ENCODE results near the gene ROBO2. TPM values are rescaled to one million over a fixed set of nuclear protein-coding genes. Genes with fewer than 3 reads are reported as not detected.

The ROBO2 gene
- total RNA-seq, 1 experiment from 2014 or later: not detected

DNA sequence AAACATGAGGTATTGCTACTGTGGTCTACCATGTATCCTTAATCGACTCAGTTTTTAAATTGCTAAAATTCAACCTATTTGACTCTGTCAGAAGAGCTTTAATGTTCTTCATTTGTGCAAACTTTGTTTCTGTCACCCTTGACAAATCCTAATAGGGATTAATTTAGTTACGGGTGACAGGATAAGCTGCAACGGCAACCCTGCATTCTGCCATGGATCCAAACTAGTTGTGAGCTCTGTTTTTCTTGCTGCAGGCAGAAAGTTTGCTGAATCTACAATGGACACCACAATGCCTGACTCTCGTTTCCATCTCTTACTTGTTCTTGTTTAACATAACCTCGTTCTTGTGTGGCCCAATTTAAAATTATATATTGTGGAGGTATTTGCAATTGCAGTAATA is 352.3 kb downstream of the ROBO2 start:
- Histone ChIP-seq H3K9me3 (ENCODE audit: control insufficient read depth in 1 of 2, insufficient read depth in 1 of 2, low read depth in 1 of 2, low read length in 2 of 2) (peaks cover 8 to 15% of the 10 kb centered on the region in 2 experiments; a peak in 2 of 4 replicates), H3K4me1 (ENCODE audit: control insufficient read depth in 1 of 2, insufficient read depth in 2 of 2, low read length in 2 of 2) (no peaks in the 10 kb centered on the region), H3K79me2 (ENCODE audit: insufficient read depth, low read length) (no peaks in the 10 kb centered on the region), H3K27me3 (ENCODE audit: insufficient read depth, low read length) (no peaks in the 10 kb centered on the region), H2AFZ (ENCODE audit: low read depth, low read length, poor library complexity, severe bottlenecking) (no peak overlapping the region), H3K9ac (ENCODE audit: low read length) (no peak overlapping the region), H4K20me1 (ENCODE audit: insufficient read depth) (no peaks in the 10 kb centered on the region), H3K4me3 (replicated peaks in 1 of 2; ENCODE audit: low read depth in 1 of 2, low read length in 2 of 2) (no peak overlapping the region), H3K9me2 (ENCODE audit: insufficient read depth) (no peaks in the 10 kb centered on the region), H3K4me2 (ENCODE audit: low read length) (no peak overlapping the region), H3K36me3 (ENCODE audit: control insufficient read depth in 1 of 2, insufficient read depth in 2 of 2, low read length in 2 of 2) (no peaks in the 10 kb centered on the region), H3K27ac (ENCODE audit: low read depth, low read length) (no peak overlapping the region)
- CTCF ChIA-PET: no interaction called here
- TF ChIP-seq FOSL1 (IDR thresholded peaks at IDR 0.05; ENCODE audit: low read depth) (no peak), ZBTB33 (IDR thresholded peaks at IDR 0.05; ENCODE audit: extremely low read depth, insufficient replicate concordance, low read length) (no peak), CTCF (IDR thresholded peaks at IDR 0.05 in 2 of 3, conservative IDR thresholded peaks at IDR 0.05 in 1 of 3; ENCODE audit: borderline replicate concordance in 1 of 3, insufficient read depth in 1 of 3, low read depth in 2 of 3, low read length in 2 of 3) (no peak), SRF (IDR thresholded peaks at IDR 0.05; ENCODE audit: low read depth) (no peak), ZNF274 (IDR thresholded peaks at IDR 0.05; ENCODE audit: low read depth, low read length) (no peak), POLR2AphosphoS5 (IDR thresholded peaks at IDR 0.05; ENCODE audit: low read depth, low read length) (no peak), EZH2 (IDR thresholded peaks at IDR 0.05) (no peak), JUND (IDR thresholded peaks at IDR 0.05) (no peak), POLR2A (IDR thresholded peaks at IDR 0.05; ENCODE audit: borderline replicate concordance, extremely low read depth, insufficient read depth, insufficient read length) (no peak), TCF7L2 (IDR thresholded peaks at IDR 0.05; ENCODE audit: borderline replicate concordance, extremely low read depth, insufficient read depth, insufficient read length) (no peak)
- RAD21 ChIA-PET (ENCODE audit: low non-redundant PET in 1 of 2, low total read pairs in 2 of 2, uncharacterized antibody in 2 of 2, unreplicated experiment in 2 of 2): no interaction called here
- ATAC-seq: no peak
- BruUV-seq (replicated peaks): no TSS peak
- intact Hi-C loops (cut with micrococcal nuclease): no loop called here
- no peak for DNase-seq (ENCODE audit: low read depth, low spot score)
- POLR2A ChIA-PET: no interaction called here

Measured in HCT116 (cell line).